DOHH2 (cell line): ENCODE data around the gene CLDN24.

Experiments used
- H3F3A ChIP-seq: fragments of 200-600 bp; sonication (generic), shearing (Covaris generic); 2 replicates; pipeline ENCODE4 v1.6.0; 2016; ENCODE audit warnings: antibody characterized with exemption, mild to moderate bottlenecking; ENCODE audit not compliant: control insufficient read depth, insufficient read depth
- H3K27ac ChIP-seq: fragments of 200-600 bp; sonication (generic); 2 replicates; pipeline ENCODE4 v1.5.1; 2014; ENCODE audit warnings: low read depth, mild to moderate bottlenecking, low read length, moderate library complexity
- H3K27me3 ChIP-seq: fragments of 200-600 bp; sonication (generic); 2 replicates; pipeline ENCODE4 v1.6.1; 2014; ENCODE audit warnings: mild to moderate bottlenecking, low read length, mixed read lengths; ENCODE audit not compliant: control insufficient read depth
- H3K36me3 ChIP-seq: fragments of 200-600 bp; sonication (generic); 2 replicates; pipeline ENCODE4 v1.6.1; 2014; ENCODE audit warnings: mild to moderate bottlenecking, low read length, moderate library complexity, mixed read lengths; ENCODE audit not compliant: control insufficient read depth
- H3K4me1 ChIP-seq: fragments of 200-600 bp; sonication (generic); 2 replicates; pipeline ENCODE4 v1.6.1; 2014; ENCODE audit warnings: mild to moderate bottlenecking, low read length, mixed read lengths; ENCODE audit not compliant: control insufficient read depth
- H3K4me2 ChIP-seq: fragments of 200-600 bp; sonication (generic); 2 replicates; pipeline ENCODE4 v1.6.0; 2014; ENCODE audit warnings: mild to moderate bottlenecking, low read length, moderate library complexity
- H3K4me3 ChIP-seq: fragments of 200-600 bp; sonication (generic); 2 replicates; pipeline ENCODE4 v1.5.1; 2014; ENCODE audit warnings: mild to moderate bottlenecking, low read length, mixed read lengths
- H3K79me2 ChIP-seq: fragments of 200-600 bp; sonication (generic); 2 replicates; pipeline ENCODE4 v1.6.1; 2014; ENCODE audit warnings: mild to moderate bottlenecking, low read length, mixed read lengths; ENCODE audit not compliant: control insufficient read depth
- H3K9me2 ChIP-seq: fragments of 200-600 bp; sonication (generic); replicated peaks from 2 replicates; pipeline ENCODE4 v1.6.1; 2014; ENCODE audit warnings: mild to moderate bottlenecking, low read length, mixed read lengths; ENCODE audit not compliant: control insufficient read depth
- H3K9me3 ChIP-seq: fragments of 200-600 bp; sonication (generic); 2 replicates; pipeline ENCODE4 v1.6.1; 2014; ENCODE audit warnings: antibody characterized with exemption, low read length, mixed read lengths; ENCODE audit not compliant: control insufficient read depth, insufficient read depth
- H4K20me1 ChIP-seq: fragments of 200-600 bp; sonication (generic); 2 replicates; pipeline ENCODE4 v1.6.0; 2014; ENCODE audit warnings: low read depth, mild to moderate bottlenecking, antibody characterized with exemption, low read length, moderate library complexity; ENCODE audit not compliant: control insufficient read depth, insufficient read depth
- EZH2phosphoT487 ChIP-seq: fragments of 200-600 bp; sonication (generic); IDR thresholded peaks from 2 replicates; pipeline ENCODE4 v1.6.1; 2017; ENCODE audit warnings: borderline replicate concordance, mild to moderate bottlenecking, antibody characterized with exemption, low read length, moderate library complexity, mixed read lengths
- TF ChIP-seq, protein P1 (sequence below): fragments of 200-600 bp; sonication (generic); IDR thresholded peaks from one replicate; pipeline ENCODE4 v1.5.1; 2014; ENCODE audit warnings: antibody characterized with exemption, mild to moderate bottlenecking, low read depth, low read length; ENCODE audit not compliant: poor library complexity, severe bottlenecking

The CLDN24 gene

DNA sequence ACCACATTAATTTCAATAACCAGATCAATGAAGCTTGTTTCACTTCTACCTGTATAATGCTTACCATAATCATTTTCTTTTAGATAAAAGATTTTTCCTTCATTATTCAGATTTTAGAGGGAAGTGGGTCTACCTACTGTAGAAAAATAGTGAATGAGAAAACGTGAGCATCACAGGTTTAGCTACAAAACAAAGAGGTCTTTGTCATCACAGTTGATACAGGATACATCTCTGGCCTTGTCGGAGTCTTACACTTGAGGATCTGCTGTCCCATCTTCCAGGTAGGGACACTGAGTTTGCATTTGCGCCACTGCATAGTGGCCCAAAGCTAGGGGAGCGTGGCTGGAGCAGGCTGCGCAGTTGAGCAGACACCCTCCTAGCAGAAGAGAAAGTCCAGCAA is 710 bp downstream of the CLDN24 start:
- Histone ChIP-seq H3F3A (no peaks in the 10 kb centered on the region), H3K27ac (no peak overlapping the region), H3K4me3 (no peak overlapping the region), H3K4me1 (no peaks in the 10 kb centered on the region), H3K4me2 (no peak overlapping the region), H3K9me2 (no peaks in the 10 kb centered on the region), H3K9me3 (no peaks in the 10 kb centered on the region), H4K20me1 (no peaks in the 10 kb centered on the region), H3K79me2 (no peaks in the 10 kb centered on the region), H3K36me3 (no peaks in the 10 kb centered on the region), H3K27me3 (0 out of 2 replicates have a peak, but pooled peaks cover under 1% of the 10 kb centered on the region)
- no peak for TF ChIP-seq EZH2phosphoT487
- TF ChIP-seq, protein P1, sequence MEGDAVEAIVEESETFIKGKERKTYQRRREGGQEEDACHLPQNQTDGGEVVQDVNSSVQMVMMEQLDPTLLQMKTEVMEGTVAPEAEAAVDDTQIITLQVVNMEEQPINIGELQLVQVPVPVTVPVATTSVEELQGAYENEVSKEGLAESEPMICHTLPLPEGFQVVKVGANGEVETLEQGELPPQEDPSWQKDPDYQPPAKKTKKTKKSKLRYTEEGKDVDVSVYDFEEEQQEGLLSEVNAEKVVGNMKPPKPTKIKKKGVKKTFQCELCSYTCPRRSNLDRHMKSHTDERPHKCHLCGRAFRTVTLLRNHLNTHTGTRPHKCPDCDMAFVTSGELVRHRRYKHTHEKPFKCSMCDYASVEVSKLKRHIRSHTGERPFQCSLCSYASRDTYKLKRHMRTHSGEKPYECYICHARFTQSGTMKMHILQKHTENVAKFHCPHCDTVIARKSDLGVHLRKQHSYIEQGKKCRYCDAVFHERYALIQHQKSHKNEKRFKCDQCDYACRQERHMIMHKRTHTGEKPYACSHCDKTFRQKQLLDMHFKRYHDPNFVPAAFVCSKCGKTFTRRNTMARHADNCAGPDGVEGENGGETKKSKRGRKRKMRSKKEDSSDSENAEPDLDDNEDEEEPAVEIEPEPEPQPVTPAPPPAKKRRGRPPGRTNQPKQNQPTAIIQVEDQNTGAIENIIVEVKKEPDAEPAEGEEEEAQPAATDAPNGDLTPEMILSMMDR, result no peak

DNA sequence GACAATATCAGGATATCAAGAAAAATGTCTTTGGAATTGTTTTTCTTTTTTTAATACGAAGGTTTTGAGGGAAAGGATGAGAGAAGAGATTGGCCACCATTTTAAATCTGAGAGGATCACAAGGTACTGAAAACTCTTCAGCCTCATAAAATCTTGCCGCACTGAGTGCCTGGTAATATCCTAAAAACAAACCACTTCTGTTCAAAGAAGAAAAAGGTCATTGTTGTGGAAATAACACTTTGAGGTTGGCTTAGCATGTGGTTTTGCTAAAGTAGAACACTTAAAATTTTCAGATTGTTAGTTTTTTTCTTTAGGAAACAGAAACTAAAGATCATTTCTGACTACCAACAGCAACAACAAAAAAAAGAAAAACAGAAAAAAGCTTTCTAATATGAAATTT is 1.1 kb downstream of the CLDN24 start:
- Histone ChIP-seq H3K9me2 (no peaks in the 10 kb centered on the region), H3K79me2 (no peaks in the 10 kb centered on the region), H3K4me3 (no peak overlapping the region), H3K27ac (no peak overlapping the region), H3K27me3 (0 out of 2 replicates have a peak, but pooled peaks cover 3% of the 10 kb centered on the region), H4K20me1 (no peaks in the 10 kb centered on the region), H3K4me2 (no peak overlapping the region), H3K4me1 (no peaks in the 10 kb centered on the region), H3F3A (no peaks in the 10 kb centered on the region), H3K9me3 (no peaks in the 10 kb centered on the region), H3K36me3 (no peaks in the 10 kb centered on the region)
- TF ChIP-seq, protein P1, result no peak
- TF ChIP-seq EZH2phosphoT487, result no peak

GRCh38 chr4:183320211-183321059 is 1.8 kb downstream of the CLDN24 start, which contains the start of gene CLDN22:
Gene CLDN22 (minus strand): TSS chr4:183320276. CDS start chr4:183320218, 58 bp downstream.
- Histone ChIP-seq H3K36me3 (no peaks in the 10 kb centered on the region), H3K27me3 (0 out of 2 replicates have a peak, but pooled peaks cover 3% of the 10 kb centered on the region), H3K9me3 (no peaks in the 10 kb centered on the region), H3K4me2 (no peak within 1 kb of the TSS), H3K9me2 (no peaks in the 10 kb centered on the region), H3K27ac (no peak within 1 kb of the TSS), H4K20me1 (no peaks in the 10 kb centered on the region), H3K4me1 (no peaks in the 10 kb centered on the region), H3K4me3 (no peak within 1 kb of the TSS), H3F3A (no peaks in the 10 kb centered on the region), H3K79me2 (no peaks in the 10 kb centered on the region)
- no peak for TF ChIP-seq EZH2phosphoT487
- TF ChIP-seq, protein P1, result no peak
